AG08395 (cell line): ENCODE results near the gene SLC35F6.
A peak's percentile ranks its signal among the peaks of the same experiment; 100 is the strongest.
"Not testable (repeated sequence)": the region's sequence is repeated elsewhere in the genome, so short reads cannot be mapped to it uniquely, and the experiment has no call there.

ENCODE experiments used
- DNase-seq: peaks from one replicate; pipeline ENCODE4 v3.0.0; 2012; ENCODE audit warnings: mixed read lengths, low spot score

Gene SLC35F6

GRCh38 chr2:26730549-26731344 lies 33.3 kb upstream of the SLC35F6 start:
- no peak for DNase-seq

GRCh38 chr2:26731714-26732113 lies 32.4 kb upstream of the SLC35F6 start:
- DNase-seq, result no peak

- no peak for DNase-seq
These were observed 31.6 kb upstream of the SLC35F6 start for GRCh38 chr2:26732446-26732845.

- no peak for DNase-seq
These were observed 30.7 kb upstream of the SLC35F6 start for GRCh38 chr2:26733413-26733812.

GRCh38 chr2:26735097-26735496 lies 29.0 kb upstream of the SLC35F6 start:
- peak; percentile 88 for DNase-seq

- no peak for DNase-seq
These were observed 28.0 kb upstream of the SLC35F6 start for GRCh38 chr2:26735883-26736588.

- DNase-seq, result no peak
These were observed 26.9 kb upstream of the SLC35F6 start for GRCh38 chr2:26737221-26737620.

- DNase-seq, result no peak
These were observed 25.6 kb upstream of the SLC35F6 start for GRCh38 chr2:26738481-26738880.

- no peak for DNase-seq
These were observed 24.6 kb upstream of the SLC35F6 start for GRCh38 chr2:26739514-26739913.

GRCh38 chr2:26740346-26740745 lies 23.7 kb upstream of the SLC35F6 start:
- DNase-seq, result no peak

GRCh38 chr2:26740890-26741302 lies 23.2 kb upstream of the SLC35F6 start:
- no peak for DNase-seq

- DNase-seq, result no peak
These were observed 21.9 kb upstream of the SLC35F6 start for GRCh38 chr2:26742048-26742770.

- no peak for DNase-seq
These were observed 20.2 kb upstream of the SLC35F6 start for GRCh38 chr2:26743852-26744251.

- DNase-seq, result no peak
These were observed 19.1 kb upstream of the SLC35F6 start for GRCh38 chr2:26744953-26745352.

- DNase-seq, result peak; percentile 82
These were observed 18.3 kb upstream of the SLC35F6 start for GRCh38 chr2:26745609-26746327.

GRCh38 chr2:26746934-26747333 lies 17.1 kb upstream of the SLC35F6 start:
- DNase-seq, result no peak

GRCh38 chr2:26749787-26750420 lies 14.2 kb upstream of the SLC35F6 start:
- not testable (repeated sequence) for DNase-seq

- DNase-seq, result not testable (repeated sequence)
These were observed 13.6 kb upstream of the SLC35F6 start for GRCh38 chr2:26750467-26750866.

- DNase-seq, result no peak
These were observed 11.4 kb upstream of the SLC35F6 start for GRCh38 chr2:26752656-26753055.

GRCh38 chr2:26754539-26754938 lies 9.5 kb upstream of the SLC35F6 start:
- DNase-seq, result no peak

GRCh38 chr2:26754972-26755670 lies 9.0 kb upstream of the SLC35F6 start:
- no peak for DNase-seq
